DND-41 (cell line): ENCODE results near the gene KRT7.

Experiments used
- CTCF ChIP-seq: IDR thresholded peaks from 2 replicates; pipeline ENCODE4 v1.5.1; 2012; ENCODE audit warnings: borderline replicate concordance, low read length, moderate library complexity, mild to moderate bottlenecking; ENCODE audit not compliant: poor library complexity, severe bottlenecking; ENCODE audit errors: extremely low read depth
- EZH2 ChIP-seq: IDR thresholded peaks from 3 replicates; pipeline ENCODE4 v1.6.1; 2012; ENCODE audit warnings: borderline replicate concordance, low read depth, mild to moderate bottlenecking, moderate library complexity, low read length, inconsistent platforms; ENCODE audit not compliant: severe bottlenecking

- no peak for TF ChIP-seq CTCF
- TF ChIP-seq EZH2, result no peak
These were observed 25.4 kb downstream of the KRT7 start for GRCh38 chr12:52258335-52258901.
